Raji (cell line): ENCODE measurements around the gene CCDC146.

Source experiments
- POLR2A ChIP-seq: IDR thresholded peaks from 2 replicates; pipeline ENCODE4 v1.6.1; 2011; ENCODE audit warnings: low read depth, low read length, control low read depth; ENCODE audit not compliant: insufficient read depth

Gene CCDC146

DNA sequence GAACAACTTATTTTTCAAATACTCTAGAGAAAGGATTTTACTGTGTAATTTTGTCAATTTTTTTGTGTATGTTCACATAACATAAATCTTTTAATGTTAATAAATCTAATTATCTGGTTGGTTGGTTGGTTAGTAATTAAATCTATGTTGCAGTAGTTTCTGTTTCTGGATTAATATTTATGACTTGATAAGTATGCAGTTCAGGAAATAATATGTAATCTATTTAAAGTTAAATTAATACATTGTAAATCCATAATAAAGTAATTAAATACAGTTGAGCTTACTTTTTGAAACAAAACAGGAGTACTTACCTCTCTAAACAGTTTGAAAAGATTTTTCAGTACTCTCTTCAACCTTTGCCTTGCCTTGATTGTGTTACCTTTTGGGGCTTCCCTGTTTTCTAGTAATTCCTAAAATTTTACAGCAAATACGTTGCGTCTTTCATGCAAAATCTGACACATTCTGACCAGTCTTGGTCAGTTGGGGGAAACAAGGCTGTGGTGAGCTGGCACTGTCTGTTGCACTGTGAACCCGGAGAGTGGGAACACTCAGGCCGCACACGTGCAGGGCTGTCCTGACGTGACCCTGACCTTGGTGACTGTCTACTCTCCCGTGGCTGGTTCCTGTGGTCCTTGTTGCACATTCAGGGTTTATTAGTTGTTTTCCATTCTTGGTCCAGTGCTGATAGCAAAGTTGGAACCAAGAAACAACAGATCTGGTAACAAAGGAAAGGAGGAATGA, 122.8 kb downstream of the CCDC146 start:
- TF ChIP-seq POLR2A = no peak

DNA sequence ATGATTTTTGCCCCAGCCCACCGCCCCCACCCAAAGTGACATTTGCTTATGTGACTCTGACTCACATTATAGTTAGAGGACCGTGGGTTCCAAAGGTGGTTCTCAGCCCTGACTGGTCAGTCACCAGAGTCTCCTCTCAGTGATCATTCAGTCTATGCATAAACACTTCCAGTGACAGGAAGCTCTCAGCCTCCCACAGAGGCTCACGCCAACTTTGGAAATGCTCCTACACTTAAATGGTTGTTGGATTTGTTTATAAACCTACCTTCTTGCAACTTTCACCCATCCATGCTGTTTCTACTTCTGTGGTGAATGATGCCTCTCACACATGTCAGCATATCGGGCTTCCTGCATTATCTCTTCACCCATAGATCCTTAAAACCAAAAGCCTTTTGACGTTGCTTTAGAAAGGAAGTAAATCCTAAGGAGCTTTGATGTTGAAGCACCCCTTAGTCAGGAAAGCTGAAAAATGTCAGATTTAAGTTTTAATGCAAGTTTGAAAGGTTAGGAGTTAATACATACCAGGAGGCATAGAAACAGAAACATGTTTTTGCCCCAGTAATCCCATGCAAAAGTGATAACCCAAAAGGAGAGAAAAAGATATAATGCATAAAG, 123.7 kb downstream of the CCDC146 start:
- no peak for TF ChIP-seq POLR2A

DNA sequence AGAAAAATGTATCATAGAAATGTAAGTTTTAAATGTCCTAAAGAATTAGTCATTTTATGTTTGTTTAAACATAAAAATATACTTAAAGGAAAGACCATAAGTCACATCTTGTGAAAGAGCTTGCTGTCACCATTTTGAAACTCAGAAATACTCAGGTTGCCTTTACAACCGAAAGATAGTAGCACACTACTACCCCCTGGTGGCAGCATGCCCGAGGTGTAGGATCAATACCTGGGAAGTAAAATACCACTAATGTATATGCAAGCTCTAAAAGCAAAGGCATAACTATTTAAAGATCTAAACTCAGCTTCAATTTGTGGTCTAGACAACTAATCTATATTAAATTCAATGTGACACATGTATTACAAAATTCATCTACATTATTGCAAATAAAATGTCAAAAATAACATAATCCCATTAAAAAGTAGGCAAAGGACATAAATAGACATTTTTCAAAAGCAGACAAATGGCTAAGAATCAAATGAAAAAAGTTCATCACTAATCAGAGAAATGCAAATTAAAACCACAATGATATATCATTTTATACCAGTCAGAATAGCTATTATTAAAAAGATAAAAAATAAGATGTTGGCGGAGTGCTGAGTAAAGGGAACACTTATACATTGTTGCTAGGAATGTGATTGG, 124.9 kb downstream of the CCDC146 start:
- TF ChIP-seq POLR2A = no peak

DNA sequence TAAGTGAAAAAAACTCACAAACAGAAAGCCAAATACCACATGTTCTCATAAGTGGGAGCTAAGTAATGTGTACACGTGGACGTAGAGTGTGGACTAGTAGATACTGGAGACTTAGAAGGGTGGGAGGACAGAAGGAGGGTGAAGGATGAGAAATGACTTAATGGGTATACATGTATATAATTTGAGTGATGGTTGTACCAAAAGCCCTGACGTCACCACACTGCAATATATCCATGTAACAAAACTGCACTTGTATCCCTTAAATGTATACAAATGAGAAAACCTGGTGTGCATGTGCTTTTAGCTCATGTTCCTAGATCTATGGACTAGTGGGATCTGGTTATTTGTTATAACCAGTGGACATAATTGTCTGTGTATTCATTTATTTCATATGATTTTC, 125.7 kb downstream of the CCDC146 start:
- TF ChIP-seq POLR2A = no peak

DNA sequence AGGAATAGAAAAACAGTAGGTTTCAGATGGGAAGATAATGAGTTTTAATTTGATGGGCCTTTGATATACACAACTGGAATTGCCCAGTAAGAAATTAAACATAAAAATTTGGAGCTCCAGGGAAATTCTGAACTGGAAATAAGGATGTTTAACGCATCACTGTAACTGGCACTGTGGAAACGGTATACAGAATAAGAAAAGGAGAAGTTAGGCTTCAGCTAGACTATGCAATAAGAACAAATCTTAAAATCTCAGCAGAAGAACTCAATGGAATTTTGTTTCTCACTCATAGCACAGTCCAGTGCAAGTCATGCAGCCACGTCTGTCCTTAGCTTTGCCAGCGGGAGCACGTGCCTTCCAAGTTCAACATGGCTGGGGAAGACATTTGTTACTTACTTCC, 130.1 kb downstream of the CCDC146 start:
- no peak for TF ChIP-seq POLR2A

DNA sequence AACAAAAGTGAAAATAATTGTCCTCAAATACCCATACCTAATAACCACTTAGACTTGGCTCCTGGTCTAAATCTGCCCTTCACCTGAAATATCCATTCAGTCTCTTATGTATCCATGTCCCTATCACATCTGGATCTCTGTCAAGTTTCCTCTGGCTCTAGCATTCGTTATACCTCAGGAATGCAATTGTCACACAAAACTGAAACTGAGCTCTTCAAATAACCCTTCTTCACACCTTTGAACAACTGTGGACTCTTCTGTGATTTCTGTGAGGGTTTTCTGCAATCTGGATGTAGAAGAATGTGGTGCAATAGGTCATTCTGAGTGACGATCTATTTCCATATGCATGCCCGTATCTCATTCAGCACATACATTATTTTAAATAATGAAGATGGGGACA, 130.7 kb downstream of the CCDC146 start:
- no peak for TF ChIP-seq POLR2A

DNA sequence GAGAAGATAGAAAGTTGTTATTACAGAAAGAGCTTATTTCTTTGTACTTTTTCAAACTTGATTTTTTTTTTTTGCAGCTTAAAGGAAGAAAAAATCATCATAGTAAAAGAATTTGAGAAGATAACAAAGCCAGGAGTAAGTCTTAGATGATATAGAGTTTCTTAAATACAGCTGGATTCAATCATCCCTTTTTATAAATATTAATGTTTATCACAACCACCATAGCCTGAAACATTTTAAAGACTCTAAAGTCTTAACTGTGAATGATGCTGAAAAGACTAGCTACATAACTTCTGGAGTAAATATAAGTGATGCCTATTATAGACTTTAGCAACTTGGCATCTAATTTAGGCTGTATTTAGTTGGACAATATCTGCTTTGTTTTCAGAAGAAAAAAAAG, 132.0 kb downstream of the CCDC146 start:
- TF ChIP-seq POLR2A = no peak

DNA sequence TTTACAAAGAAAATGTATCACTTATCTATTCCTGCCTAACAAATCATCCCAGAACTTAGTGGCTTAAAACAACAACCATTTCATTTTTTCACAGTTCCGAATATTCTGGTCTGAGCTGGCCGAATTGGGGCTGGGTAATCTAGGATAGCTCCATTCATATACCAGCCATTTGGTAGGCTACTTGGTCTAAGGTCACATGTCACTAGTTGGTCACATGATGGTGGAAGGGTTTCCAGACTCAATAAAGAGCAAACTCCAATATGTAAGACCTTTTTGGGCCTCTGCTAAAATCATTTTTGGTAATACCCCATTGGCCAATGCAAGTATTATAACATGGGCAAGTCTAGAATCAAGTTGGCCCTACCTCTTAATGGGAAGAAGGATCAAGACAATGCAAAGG, 132.5 kb downstream of the CCDC146 start:
- TF ChIP-seq POLR2A = no peak

DNA sequence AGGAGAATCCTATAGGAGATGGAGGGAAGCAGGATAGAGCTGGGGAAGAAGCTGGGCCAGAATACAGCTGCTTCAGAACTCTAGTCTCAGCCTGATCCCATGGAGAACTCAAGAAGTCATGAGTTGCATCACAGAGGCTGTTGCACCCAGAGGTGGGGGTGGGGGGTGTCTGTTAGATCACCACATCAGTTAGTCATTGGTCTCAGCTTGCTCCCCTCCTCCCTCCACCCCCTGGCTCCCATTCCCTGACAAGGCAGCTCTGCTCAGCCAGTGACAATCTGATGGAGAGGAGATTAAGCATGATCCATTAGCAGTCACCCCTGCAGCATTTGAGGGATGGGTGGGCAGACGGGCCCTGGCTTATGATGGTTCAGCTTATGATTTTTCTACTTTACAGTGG, 135.6 kb downstream of the CCDC146 start:
- TF ChIP-seq POLR2A = no peak

DNA sequence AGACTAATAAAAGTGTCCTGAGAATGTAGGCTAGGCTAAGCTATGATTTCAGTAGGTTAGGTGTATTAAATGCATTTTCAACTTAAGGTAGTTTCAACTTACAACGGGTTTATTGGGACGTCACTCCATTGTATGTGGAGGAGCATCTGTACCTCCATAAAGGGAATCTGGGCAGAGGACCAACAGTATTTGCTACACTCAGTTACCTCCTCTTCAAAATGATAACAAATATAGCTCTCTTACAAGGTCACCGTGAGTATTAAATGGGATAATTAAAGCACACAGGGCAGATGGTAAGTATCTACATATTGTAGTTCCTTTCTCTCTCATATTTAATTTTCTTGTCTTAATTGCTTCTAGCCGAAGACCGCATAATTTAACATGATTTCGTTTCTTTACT, 136.2 kb downstream of the CCDC146 start:
- no peak for TF ChIP-seq POLR2A

DNA sequence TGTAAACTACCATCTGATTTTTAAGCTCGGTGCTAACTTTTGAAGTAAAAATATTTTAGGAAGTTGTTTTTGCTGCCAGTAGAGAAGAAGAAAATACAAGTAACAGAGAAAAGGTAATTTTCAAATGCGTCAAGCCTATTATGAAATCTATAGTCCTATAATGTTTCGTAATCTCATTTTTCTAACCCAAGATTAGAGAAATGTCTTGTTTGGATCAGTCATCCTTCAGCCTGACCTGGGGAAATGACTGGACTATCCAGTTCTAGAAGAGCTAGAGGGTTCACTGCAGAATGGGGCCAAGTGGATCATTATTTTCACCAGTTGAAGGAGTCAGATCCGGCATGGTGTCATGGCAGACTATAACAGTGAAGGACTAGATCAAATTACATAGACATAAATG, 139.9 kb downstream of the CCDC146 start:
- TF ChIP-seq POLR2A = no peak

DNA sequence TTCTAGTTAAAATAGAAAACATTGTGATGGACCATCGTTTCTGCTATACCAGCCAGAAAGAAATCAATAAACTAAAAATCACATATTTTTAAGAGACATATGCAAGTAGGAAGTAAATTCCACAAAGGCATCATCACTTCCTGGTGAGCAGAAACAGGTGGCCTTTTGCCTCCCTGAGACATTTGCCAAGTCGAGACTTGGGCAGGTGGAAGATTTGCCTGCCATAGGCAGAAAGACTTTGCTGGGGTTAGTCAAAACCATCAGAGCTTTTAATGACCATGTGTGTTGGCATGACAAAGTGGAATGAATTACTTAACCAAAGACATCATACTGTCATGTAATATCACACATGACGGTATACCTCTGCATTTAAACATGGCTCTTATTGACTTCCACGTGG, 143.3 kb downstream of the CCDC146 start:
- TF ChIP-seq POLR2A = no peak

DNA sequence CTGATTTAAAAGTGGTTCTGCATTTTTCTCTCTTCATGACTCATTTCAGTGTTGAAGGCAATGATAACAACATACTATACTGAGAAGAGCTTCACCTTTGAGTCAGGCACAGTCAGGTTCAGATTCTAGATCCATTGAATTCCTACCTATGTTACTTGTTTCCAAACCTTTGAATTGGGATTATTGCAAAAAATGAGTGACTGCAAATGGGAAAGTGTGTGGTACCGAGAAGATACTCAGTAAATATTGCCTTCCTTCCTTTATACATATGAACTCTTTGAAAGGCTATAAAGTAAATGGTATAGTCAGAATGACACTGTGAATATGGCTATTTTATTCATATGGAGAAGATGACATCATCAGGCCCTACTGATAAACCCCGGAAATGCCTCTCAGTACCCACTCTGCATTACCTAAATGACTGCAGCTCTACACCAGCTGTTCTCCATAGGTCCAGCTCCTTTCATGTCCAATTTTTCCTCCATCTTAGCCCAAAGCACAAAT, 143.9 kb downstream of the CCDC146 start:
- TF ChIP-seq POLR2A = no peak

DNA sequence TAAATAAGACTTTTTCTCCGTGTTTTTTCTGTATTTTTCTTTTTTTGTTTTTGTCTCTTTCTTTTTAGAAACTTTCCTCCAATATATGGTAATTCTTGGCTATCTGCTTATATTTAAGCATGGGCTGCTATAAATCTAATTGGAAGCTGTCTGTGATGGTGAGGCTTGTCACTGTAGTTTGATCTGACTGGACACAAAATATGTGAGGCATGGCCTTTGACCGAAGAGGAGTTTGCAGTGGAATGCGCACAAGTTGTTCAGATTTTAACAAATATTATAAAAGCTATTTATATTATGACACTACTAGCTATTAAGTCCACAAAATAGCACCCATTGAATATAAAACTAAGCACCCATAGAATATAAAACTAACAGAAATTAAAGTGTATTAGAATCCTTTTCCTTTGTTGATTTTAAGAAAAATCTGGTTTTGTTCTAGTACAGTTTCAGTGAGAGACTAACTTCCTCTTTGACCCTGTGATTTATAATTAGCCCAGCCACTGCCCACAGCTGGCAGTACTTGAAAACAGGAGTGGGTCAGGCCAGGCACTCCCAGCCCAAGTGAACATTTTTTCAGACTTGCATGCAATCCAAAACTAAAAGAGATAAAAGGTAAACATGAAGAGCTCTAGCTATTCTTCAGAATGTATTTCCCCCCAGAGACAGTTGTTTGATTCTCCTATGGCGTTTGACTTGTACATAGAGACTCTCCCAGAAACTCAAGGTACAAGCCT, 147.1 kb downstream of the CCDC146 start:
- no peak for TF ChIP-seq POLR2A

DNA sequence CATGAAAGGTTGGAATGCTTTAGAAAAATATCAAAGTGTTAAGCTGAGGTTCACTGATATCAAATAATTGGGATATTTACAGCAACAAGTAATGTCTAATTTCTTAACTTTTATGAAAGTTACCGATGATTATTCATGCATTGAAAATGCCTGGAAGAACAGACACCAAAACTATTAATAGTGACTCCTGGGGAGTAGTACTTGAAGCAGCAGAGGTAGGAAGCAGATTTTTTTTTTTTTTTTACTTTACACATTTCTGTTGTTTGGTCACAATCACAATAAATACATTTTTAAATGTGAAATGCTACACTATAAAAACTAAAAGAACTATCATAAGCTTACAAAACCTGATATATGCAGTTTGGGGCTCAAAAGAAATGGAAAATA, 147.7 kb downstream of the CCDC146 start:
- no peak for TF ChIP-seq POLR2A
